NAMALWA (cell line): Measurements from ENCODE around the gene NEBL.

Source experiments
- DNase-seq: peaks from one replicate; pipeline ENCODE4 v3.0.0-alpha.2; 2015; ENCODE audit warnings: low spot score

NEBL gene

GRCh38 chr10:20863008-20863407, 34.1 kb downstream of the NEBL start:
- DNase-seq, result no peak

GRCh38 chr10:20858292-20859124, 38.6 kb downstream of the NEBL start:
- peak; percentile 59 for DNase-seq

GRCh38 chr10:20856484-20856883, 40.6 kb downstream of the NEBL start:
- DNase-seq, result no peak

GRCh38 chr10:20855398-20856038, 41.6 kb downstream of the NEBL start:
- peak; percentile 47 for DNase-seq

- no peak for DNase-seq
These were observed 43.8 kb downstream of the NEBL start for GRCh38 chr10:20853276-20853675.

GRCh38 chr10:20852303-20852702, 44.8 kb downstream of the NEBL start:
- DNase-seq, result no peak

- DNase-seq, result no peak
These were observed 49.6 kb downstream of the NEBL start for GRCh38 chr10:20847512-20847911.

- DNase-seq, result no peak
These were observed 50.8 kb downstream of the NEBL start for GRCh38 chr10:20846263-20846662.

GRCh38 chr10:20841419-20841818, 55.7 kb downstream of the NEBL start:
- DNase-seq, result no peak

- no peak for DNase-seq
These were observed 57.2 kb downstream of the NEBL start for GRCh38 chr10:20839910-20840309.

GRCh38 chr10:20839141-20839540, 58.0 kb downstream of the NEBL start:
- no peak for DNase-seq

- no peak for DNase-seq
These were observed 60.7 kb downstream of the NEBL start for GRCh38 chr10:20836401-20836800.

- DNase-seq, result no peak
These were observed 61.8 kb downstream of the NEBL start for GRCh38 chr10:20835335-20835734.

- no peak for DNase-seq
These were observed 62.3 kb downstream of the NEBL start for GRCh38 chr10:20834825-20835224.

GRCh38 chr10:20822825-20823224, 74.3 kb downstream of the NEBL start:
- DNase-seq, result no peak

- no peak for DNase-seq
These were observed 79.5 kb downstream of the NEBL start for GRCh38 chr10:20817646-20818045.

GRCh38 chr10:20817116-20817515, 80.0 kb downstream of the NEBL start:
- DNase-seq, result no peak

GRCh38 chr10:20814116-20814515, 83.0 kb downstream of the NEBL start:
- DNase-seq, result no peak

GRCh38 chr10:20811131-20811530, 86.0 kb downstream of the NEBL start:
- no peak for DNase-seq

- DNase-seq, result no peak
These were observed 87.5 kb downstream of the NEBL start for GRCh38 chr10:20809631-20810030.

- no peak for DNase-seq
These were observed 90.6 kb downstream of the NEBL start for GRCh38 chr10:20806487-20806886.

- no peak for DNase-seq
These were observed 99.8 kb downstream of the NEBL start for GRCh38 chr10:20797290-20797689.

GRCh38 chr10:20795391-20795790, 101.7 kb downstream of the NEBL start:
- no peak for DNase-seq

GRCh38 chr10:20785174-20785573, 111.9 kb downstream of the NEBL start:
- no peak for DNase-seq
